HEK293 (cell line): Measurements from ENCODE around the gene PLXNA2.

Experiments used
- CTCF ChIA-PET: fragments of 350-600 bp; formaldehyde crosslinking; extraction: SDS; loops from one replicate; lab custom pipeline; 2021; ENCODE audit warnings: antibody characterized with exemption; lab: Yijun Ruan, JAX
- POLR2A ChIA-PET: fragments of 300-600 bp; formaldehyde crosslinking; extraction: SDS; loops from one replicate; lab custom pipeline; 2020; ENCODE audit warnings: antibody characterized with exemption, inconsistent platforms; lab: Yijun Ruan, JAX
- H3K27ac ChIP-seq: fragments of 200-500 bp; sonication (Bioruptor generic); 2 replicates; pipeline ENCODE4 v1.5.1; 2014; ENCODE audit warnings: low read depth, low read length, control low read depth, inconsistent platforms; ENCODE audit errors: extremely low read depth
- H3K36me3 ChIP-seq, 2 experiments: fragments of 200-500 bp in 1 of 2; sonication (Bioruptor generic) in 1 of 2; 1 replicate in 1 of 2; 2 replicates in 1 of 2; pipeline ENCODE4 v1.5.1; 2014 to 2017; ENCODE audit warnings: inconsistent platforms in 2 of 2, low read length in 2 of 2; ENCODE audit not compliant: control insufficient read depth in 2 of 2, insufficient read depth in 1 of 2
- H3K4me1 ChIP-seq: fragments of 200-500 bp; sonication (Bioruptor generic); 2 replicates; pipeline ENCODE4 v1.5.1; 2014; ENCODE audit warnings: mild to moderate bottlenecking, low read length, inconsistent platforms; ENCODE audit not compliant: control insufficient read depth, insufficient read depth
- H3K4me3 ChIP-seq: 2 replicates; pipeline ENCODE4 v1.5.1; 2011; ENCODE audit warnings: low read depth, mild to moderate bottlenecking, control low read depth, low read length, moderate library complexity
- H3K9me3 ChIP-seq: fragments of 200-500 bp; sonication (Bioruptor generic); 2 replicates; pipeline ENCODE4 v1.5.1; 2014; ENCODE audit warnings: low read depth, low read length, inconsistent platforms; ENCODE audit not compliant: control insufficient read depth, insufficient read depth
- EGR2 ChIP-seq: fragments of 450-650 bp; formaldehyde crosslinking; IDR thresholded peaks from 2 replicates; pipeline ENCODE4 v1.5.1; 2016; ENCODE audit warnings: low read depth, missing biosample characterization, missing genetic modification characterization
- HOXC10 ChIP-seq: sonication (generic); formaldehyde crosslinking; IDR thresholded peaks from 2 replicates; pipeline ENCODE4 v1.8.1; 2023; ENCODE audit warnings: mild to moderate bottlenecking, missing genetic modification reagents
- KLF1 ChIP-seq: fragments of 450-650 bp; formaldehyde crosslinking; IDR thresholded peaks from 2 replicates; pipeline ENCODE4 v1.5.1; 2016; ENCODE audit warnings: missing biosample characterization, missing genetic modification characterization
- KLF16 ChIP-seq: fragments of 450-650 bp; formaldehyde crosslinking; IDR thresholded peaks from 2 replicates; pipeline ENCODE4 v1.5.1; 2017; ENCODE audit warnings: missing biosample characterization, missing genetic modification characterization
- MEIS1 ChIP-seq: sonication (generic); formaldehyde crosslinking; IDR thresholded peaks from 2 replicates; pipeline ENCODE4 v1.8.1; 2022; ENCODE audit warnings: missing genetic modification reagents, mild to moderate bottlenecking, borderline replicate concordance
- PRDM1 ChIP-seq: fragments of 450-650 bp; formaldehyde crosslinking; IDR thresholded peaks from 2 replicates; pipeline ENCODE4; 2016; ENCODE audit warnings: missing biosample characterization, missing genetic modification characterization
- SP7 ChIP-seq: fragments of 450-650 bp; formaldehyde crosslinking; IDR thresholded peaks from 2 replicates; pipeline ENCODE4 v1.5.1; 2016; ENCODE audit warnings: missing biosample characterization, missing genetic modification characterization
- ZFHX2 ChIP-seq: fragments of 450-650 bp; formaldehyde crosslinking; conservative IDR thresholded peaks from 2 replicates; pipeline ENCODE4 v1.5.1; 2016; ENCODE audit warnings: missing biosample characterization, missing genetic modification characterization
- ZNF133 ChIP-seq: fragments of 450-650 bp; formaldehyde crosslinking; IDR thresholded peaks from 2 replicates; pipeline ENCODE4 v1.5.1; 2016; ENCODE audit warnings: missing biosample characterization, missing genetic modification characterization
- ZNF311 ChIP-seq: fragments of 450-650 bp; formaldehyde crosslinking; IDR thresholded peaks from 2 replicates; pipeline ENCODE4 v1.5.1; 2017; ENCODE audit warnings: missing biosample characterization, missing genetic modification characterization, borderline replicate concordance
- ZNF416 ChIP-seq: fragments of 450-650 bp; formaldehyde crosslinking; IDR thresholded peaks from 2 replicates; pipeline ENCODE4 v1.5.1; 2016; ENCODE audit warnings: missing biosample characterization, missing genetic modification characterization
- ZNF473 ChIP-seq: fragments of 450-650 bp; formaldehyde crosslinking; IDR thresholded peaks from 2 replicates; pipeline ENCODE4 v1.5.1; 2017; ENCODE audit warnings: missing biosample characterization, missing genetic modification characterization
- ZNF624 ChIP-seq: fragments of 450-650 bp; formaldehyde crosslinking; IDR thresholded peaks from 2 replicates; pipeline ENCODE4 v1.5.1; 2017; ENCODE audit warnings: missing biosample characterization, missing genetic modification characterization
- ZNF664 ChIP-seq: fragments of 450-650 bp; formaldehyde crosslinking; IDR thresholded peaks from 2 replicates; pipeline ENCODE4 v1.5.1; 2016; ENCODE audit warnings: missing biosample characterization, missing genetic modification characterization
- ZNF792 ChIP-seq: fragments of 450-650 bp; formaldehyde crosslinking; IDR thresholded peaks from 2 replicates; pipeline ENCODE4 v1.5.1; 2016; ENCODE audit warnings: missing biosample characterization, missing genetic modification characterization
- ZNF837 ChIP-seq: fragments of 450-650 bp; formaldehyde crosslinking; IDR thresholded peaks from 2 replicates; pipeline ENCODE4 v1.5.1; 2016; ENCODE audit warnings: missing biosample characterization, missing genetic modification characterization
- TF ChIP-seq, protein P1 (sequence below): fragments of 450-650 bp; formaldehyde crosslinking; IDR thresholded peaks from 2 replicates; pipeline ENCODE4 v1.5.1; 2016; ENCODE audit warnings: missing biosample characterization, missing genetic modification characterization
- TF ChIP-seq, protein P2 (sequence below): fragments of 450-650 bp; formaldehyde crosslinking; IDR thresholded peaks from 2 replicates; pipeline ENCODE4 v1.5.1; 2017; ENCODE audit warnings: missing biosample characterization, missing genetic modification characterization
- TF ChIP-seq, protein P3 (sequence below): fragments of 450-650 bp; formaldehyde crosslinking; IDR thresholded peaks from 2 replicates; pipeline ENCODE4 v1.5.1; 2016; ENCODE audit warnings: missing biosample characterization, missing genetic modification characterization
- TF ChIP-seq, protein P4 (sequence below): fragments of 450-650 bp; formaldehyde crosslinking; IDR thresholded peaks from 2 replicates; pipeline ENCODE4 v1.5.1; 2017; ENCODE audit warnings: missing biosample characterization, missing genetic modification characterization
- TF ChIP-seq, protein P5 (sequence below): fragments of 450-650 bp; formaldehyde crosslinking; IDR thresholded peaks from 2 replicates; pipeline ENCODE4 v1.5.1; 2017; ENCODE audit warnings: missing biosample characterization, missing genetic modification characterization
- TF ChIP-seq, protein P6 (sequence below): fragments of 450-650 bp; formaldehyde crosslinking; IDR thresholded peaks from 2 replicates; pipeline ENCODE4 v1.5.1; 2016; ENCODE audit warnings: missing biosample characterization, missing genetic modification characterization

The PLXNA2 gene

DNA sequence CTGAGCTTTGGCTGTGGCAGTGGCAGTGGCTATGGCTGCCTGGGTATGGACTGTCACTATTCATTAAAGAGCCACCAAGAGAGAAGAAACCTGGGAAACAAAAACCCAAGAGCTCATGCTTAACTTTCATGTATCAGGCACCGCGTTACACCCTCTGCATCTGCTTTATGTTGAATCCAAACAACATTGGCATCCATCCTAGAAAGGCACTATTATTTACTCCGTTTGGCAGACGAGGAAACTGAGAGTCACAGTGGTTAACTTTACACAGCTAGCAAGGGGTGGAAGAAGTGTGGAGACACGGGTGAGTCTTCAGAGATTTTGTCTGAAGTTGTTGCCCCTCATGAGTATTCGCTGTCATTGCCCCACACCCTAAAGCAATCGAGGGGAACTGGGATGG lies 63.8 kb downstream of the PLXNA2 start (continued):
- no peak for TF ChIP-seq ZNF133 (tag by site-specific recombination)
- TF ChIP-seq KLF16 (tag by site-specific recombination) = no peak
- no peak for TF ChIP-seq ZNF473 (tag by site-specific recombination)
- no peak for TF ChIP-seq ZNF792 (tag by site-specific recombination)
- no peak for TF ChIP-seq ZNF664 (tag by site-specific recombination)
- TF ChIP-seq ZNF416 = no peak

DNA sequence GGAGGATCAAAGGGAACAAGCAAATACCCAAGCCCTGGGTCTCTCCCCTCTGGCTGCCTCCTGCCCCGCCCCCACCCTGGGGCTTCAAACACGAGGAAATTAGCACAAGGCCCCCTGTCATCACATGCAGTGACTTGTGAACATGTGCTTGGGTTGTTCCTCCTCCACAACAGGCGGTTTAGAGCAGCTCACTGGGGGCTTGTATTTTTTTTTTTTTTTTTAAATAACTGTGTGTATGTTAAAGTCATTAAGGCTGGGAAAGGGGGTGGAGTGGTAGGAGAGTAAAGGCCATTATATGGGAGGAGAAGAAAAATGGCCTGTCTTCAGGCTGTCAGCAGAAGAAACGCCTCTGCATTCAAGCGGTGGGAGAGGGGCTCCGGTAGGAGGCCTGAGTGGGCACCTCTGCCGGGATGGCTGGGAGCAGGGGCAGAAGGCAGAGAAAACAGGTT lies 64.2 kb downstream of the PLXNA2 start:
- no peak overlapping the region for H3K4me3 ChIP-seq
- H3K4me1 ChIP-seq = peaks cover 39% of the 10 kb centered on the region
- H3K27ac ChIP-seq = no peak overlapping the region; the same call in 1 of the 2 replicates
- ChIA-PET CTCF (interaction anchor here (0.6 to 7.9 kb wide), 4 partner anchors 21 to 65 kb away, joined by 3 to 50 read pairs (median 6); no protein-coding TSS in a partner anchor), POLR2A (no interaction called here)
- H3K36me3 ChIP-seq = no peaks in the 10 kb centered on the region
- TF ChIP-seq PRDM1 (tag by site-specific recombination) (no peak), SP7 (tag by site-specific recombination) (no peak; the same call in 1 of the 2 replicates), ZNF837 (tag by site-specific recombination) (no peak), EGR2 (tag by site-specific recombination) (peak; percentile 99), HOXC10 (CRISPR knock-in tag) (no peak), ZFHX2 (tag by site-specific recombination) (peak; percentile 95), ZNF311 (tag by site-specific recombination) (no peak), MEIS1 (CRISPR knock-in tag) (no peak)
- H3K9me3 ChIP-seq = no peaks in the 10 kb centered on the region

DNA sequence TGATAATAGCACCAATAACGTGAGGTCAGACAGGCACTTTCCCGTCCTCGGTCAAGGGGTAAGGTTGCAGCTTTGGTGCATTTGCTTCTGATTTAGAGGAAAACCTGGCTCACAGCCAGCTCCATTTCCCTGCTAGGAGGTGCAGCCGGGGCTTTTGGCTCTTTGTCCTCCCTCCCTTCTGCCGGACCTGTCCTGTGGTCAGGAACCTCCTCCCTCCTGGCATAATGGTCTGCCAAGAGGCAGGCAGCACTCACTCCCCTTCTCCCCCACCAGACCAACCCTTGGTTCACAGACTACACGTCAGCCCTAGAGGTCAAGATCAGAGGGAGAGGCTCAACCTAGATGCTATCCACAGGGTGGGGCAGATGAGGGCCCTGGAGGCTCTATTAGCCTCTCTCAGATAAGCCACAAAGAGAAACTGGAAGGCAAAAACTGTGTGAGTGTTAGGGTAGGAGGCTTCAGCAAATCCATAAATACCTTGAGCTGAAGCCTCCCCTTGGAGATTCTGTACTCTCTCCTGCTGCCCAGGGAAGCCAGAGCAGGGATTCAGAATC lies 64.8 kb downstream of the PLXNA2 start:
- peaks cover 33% of the 10 kb centered on the region for H3K4me1 ChIP-seq
- ChIA-PET POLR2A (interaction anchor here (0.5 kb wide), 1 partner anchor 157 kb away, joined by 3 read pairs; no protein-coding TSS in a partner anchor), CTCF (interaction anchor here (0.7 to 7.9 kb wide), 4 partner anchors 13 to 66 kb away, joined by 3 to 50 read pairs (median 6); no protein-coding TSS in a partner anchor)
- no peaks in the 10 kb centered on the region for H3K9me3 ChIP-seq
- H3K27ac ChIP-seq = no peak overlapping the region; the same call in 1 of the 2 replicates
- no peaks in the 10 kb centered on the region for H3K36me3 ChIP-seq
- H3K4me3 ChIP-seq = no peak overlapping the region
- TF ChIP-seq, protein P1, sequence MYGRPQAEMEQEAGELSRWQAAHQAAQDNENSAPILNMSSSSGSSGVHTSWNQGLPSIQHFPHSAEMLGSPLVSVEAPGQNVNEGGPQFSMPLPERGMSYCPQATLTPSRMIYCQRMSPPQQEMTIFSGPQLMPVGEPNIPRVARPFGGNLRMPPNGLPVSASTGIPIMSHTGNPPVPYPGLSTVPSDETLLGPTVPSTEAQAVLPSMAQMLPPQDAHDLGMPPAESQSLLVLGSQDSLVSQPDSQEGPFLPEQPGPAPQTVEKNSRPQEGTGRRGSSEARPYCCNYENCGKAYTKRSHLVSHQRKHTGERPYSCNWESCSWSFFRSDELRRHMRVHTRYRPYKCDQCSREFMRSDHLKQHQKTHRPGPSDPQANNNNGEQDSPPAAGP (tag by site-specific recombination) = peak; percentile 90; the same call in 1 of the 2 replicates
- peak; percentile 94 for TF ChIP-seq KLF1 (tag by site-specific recombination)
- TF ChIP-seq, protein P2, sequence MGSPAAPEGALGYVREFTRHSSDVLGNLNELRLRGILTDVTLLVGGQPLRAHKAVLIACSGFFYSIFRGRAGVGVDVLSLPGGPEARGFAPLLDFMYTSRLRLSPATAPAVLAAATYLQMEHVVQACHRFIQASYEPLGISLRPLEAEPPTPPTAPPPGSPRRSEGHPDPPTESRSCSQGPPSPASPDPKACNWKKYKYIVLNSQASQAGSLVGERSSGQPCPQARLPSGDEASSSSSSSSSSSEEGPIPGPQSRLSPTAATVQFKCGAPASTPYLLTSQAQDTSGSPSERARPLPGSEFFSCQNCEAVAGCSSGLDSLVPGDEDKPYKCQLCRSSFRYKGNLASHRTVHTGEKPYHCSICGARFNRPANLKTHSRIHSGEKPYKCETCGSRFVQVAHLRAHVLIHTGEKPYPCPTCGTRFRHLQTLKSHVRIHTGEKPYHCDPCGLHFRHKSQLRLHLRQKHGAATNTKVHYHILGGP (tag by site-specific recombination) = no peak
- TF ChIP-seq, protein P3, sequence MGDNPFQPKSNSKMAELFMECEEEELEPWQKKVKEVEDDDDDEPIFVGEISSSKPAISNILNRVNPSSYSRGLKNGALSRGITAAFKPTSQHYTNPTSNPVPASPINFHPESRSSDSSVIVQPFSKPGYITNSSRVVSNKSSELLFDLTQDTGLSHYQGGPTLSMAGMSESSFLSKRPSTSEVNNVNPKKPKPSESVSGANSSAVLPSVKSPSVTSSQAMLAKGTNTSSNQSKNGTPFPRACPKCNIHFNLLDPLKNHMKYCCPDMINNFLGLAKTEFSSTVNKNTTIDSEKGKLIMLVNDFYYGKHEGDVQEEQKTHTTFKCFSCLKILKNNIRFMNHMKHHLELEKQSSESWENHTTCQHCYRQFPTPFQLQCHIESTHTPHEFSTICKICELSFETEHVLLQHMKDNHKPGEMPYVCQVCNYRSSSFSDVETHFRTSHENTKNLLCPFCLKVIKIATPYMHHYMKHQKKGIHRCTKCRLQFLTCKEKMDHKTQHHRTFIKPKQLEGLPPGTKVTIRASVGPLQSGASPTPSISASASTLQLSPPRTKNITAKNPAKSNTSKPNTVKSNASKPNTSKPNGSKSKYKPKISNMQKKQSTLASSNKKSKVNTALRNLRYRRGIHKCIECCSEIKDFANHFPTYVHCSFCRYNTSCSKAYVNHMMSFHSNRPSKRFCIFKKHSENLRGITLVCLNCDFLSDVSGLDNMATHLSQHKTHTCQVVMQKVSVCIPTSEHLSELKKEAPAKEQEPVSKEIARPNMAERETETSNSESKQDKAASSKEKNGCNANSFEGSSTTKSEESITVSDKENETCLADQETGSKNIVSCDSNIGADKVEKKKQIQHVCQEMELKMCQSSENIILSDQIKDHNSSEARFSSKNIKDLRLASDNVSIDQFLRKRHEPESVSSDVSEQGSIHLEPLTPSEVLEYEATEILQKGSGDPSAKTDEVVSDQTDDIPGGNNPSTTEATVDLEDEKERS (tag by site-specific recombination) = no peak
- TF ChIP-seq, protein P4, sequence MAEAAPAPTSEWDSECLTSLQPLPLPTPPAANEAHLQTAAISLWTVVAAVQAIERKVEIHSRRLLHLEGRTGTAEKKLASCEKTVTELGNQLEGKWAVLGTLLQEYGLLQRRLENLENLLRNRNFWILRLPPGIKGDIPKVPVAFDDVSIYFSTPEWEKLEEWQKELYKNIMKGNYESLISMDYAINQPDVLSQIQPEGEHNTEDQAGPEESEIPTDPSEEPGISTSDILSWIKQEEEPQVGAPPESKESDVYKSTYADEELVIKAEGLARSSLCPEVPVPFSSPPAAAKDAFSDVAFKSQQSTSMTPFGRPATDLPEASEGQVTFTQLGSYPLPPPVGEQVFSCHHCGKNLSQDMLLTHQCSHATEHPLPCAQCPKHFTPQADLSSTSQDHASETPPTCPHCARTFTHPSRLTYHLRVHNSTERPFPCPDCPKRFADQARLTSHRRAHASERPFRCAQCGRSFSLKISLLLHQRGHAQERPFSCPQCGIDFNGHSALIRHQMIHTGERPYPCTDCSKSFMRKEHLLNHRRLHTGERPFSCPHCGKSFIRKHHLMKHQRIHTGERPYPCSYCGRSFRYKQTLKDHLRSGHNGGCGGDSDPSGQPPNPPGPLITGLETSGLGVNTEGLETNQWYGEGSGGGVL (tag by site-specific recombination) = peak; percentile 34; the same call in 1 of the 2 replicates
- no peak for TF ChIP-seq ZNF624
- TF ChIP-seq, protein P5, sequence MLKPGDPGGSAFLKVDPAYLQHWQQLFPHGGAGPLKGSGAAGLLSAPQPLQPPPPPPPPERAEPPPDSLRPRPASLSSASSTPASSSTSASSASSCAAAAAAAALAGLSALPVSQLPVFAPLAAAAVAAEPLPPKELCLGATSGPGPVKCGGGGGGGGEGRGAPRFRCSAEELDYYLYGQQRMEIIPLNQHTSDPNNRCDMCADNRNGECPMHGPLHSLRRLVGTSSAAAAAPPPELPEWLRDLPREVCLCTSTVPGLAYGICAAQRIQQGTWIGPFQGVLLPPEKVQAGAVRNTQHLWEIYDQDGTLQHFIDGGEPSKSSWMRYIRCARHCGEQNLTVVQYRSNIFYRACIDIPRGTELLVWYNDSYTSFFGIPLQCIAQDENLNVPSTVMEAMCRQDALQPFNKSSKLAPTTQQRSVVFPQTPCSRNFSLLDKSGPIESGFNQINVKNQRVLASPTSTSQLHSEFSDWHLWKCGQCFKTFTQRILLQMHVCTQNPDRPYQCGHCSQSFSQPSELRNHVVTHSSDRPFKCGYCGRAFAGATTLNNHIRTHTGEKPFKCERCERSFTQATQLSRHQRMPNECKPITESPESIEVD (tag by site-specific recombination) = no peak
- TF ChIP-seq, protein P6, sequence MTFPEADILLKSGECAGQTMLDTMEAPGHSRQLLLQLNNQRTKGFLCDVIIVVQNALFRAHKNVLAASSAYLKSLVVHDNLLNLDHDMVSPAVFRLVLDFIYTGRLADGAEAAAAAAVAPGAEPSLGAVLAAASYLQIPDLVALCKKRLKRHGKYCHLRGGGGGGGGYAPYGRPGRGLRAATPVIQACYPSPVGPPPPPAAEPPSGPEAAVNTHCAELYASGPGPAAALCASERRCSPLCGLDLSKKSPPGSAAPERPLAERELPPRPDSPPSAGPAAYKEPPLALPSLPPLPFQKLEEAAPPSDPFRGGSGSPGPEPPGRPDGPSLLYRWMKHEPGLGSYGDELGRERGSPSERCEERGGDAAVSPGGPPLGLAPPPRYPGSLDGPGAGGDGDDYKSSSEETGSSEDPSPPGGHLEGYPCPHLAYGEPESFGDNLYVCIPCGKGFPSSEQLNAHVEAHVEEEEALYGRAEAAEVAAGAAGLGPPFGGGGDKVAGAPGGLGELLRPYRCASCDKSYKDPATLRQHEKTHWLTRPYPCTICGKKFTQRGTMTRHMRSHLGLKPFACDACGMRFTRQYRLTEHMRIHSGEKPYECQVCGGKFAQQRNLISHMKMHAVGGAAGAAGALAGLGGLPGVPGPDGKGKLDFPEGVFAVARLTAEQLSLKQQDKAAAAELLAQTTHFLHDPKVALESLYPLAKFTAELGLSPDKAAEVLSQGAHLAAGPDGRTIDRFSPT (tag by site-specific recombination) = no peak
